OCI-LY3 (cell line): ENCODE measurements around the gene RNF14.

ENCODE experiments used
- CTCF ChIP-seq: fragments of 200-600, 300-600 bp; sonication (generic); IDR thresholded peaks from 2 replicates; pipeline ENCODE4 v1.5.1; 2014; ENCODE audit warnings: antibody characterized with exemption, low read length, low read depth
- EZH2phosphoT487 ChIP-seq: fragments of 200-600 bp; shearing (Covaris generic); IDR thresholded peaks from 2 replicates; pipeline ENCODE4 v1.6.1; 2018; ENCODE audit warnings: antibody characterized with exemption, mixed run types, low read depth

- TF ChIP-seq CTCF: no peak
- TF ChIP-seq EZH2phosphoT487: no peak
Observed at GRCh38 chr5:141941307-141941706, 27.6 kb upstream of the RNF14 start.
